HUES6 (cell line): ENCODE data around the gene HIP1R.
"Not testable (repeated sequence)": the region's sequence is repeated elsewhere in the genome, so short reads cannot be mapped to it uniquely, and the experiment has no call there.

Experiments used
- H3K27ac ChIP-seq: 2 replicates; pipeline ENCODE4 v1.7.0; 2013; ENCODE audit warnings: low read depth, mild to moderate bottlenecking, low read length, inconsistent platforms
- H3K27me3 ChIP-seq: 2 replicates; pipeline ENCODE4 v1.6.1; 2013; ENCODE audit warnings: low read length; ENCODE audit not compliant: control insufficient read depth, insufficient read depth
- H3K36me3 ChIP-seq: 2 replicates; pipeline ENCODE4 v1.6.1; 2013; ENCODE audit warnings: low read length; ENCODE audit not compliant: control insufficient read depth, insufficient read depth
- H3K4me1 ChIP-seq: 2 replicates; pipeline ENCODE4 v1.6.1; 2013; ENCODE audit warnings: low read length; ENCODE audit not compliant: control insufficient read depth, insufficient read depth
- H3K4me3 ChIP-seq: 2 replicates; pipeline ENCODE4 v1.5.1; 2013; ENCODE audit warnings: low read depth, low read length
- H3K9ac ChIP-seq: one replicate; pipeline ENCODE4 v1.6.1; 2013; ENCODE audit warnings: mild to moderate bottlenecking, low read length
- H3K9me3 ChIP-seq: 2 replicates; pipeline ENCODE4 v1.6.1; 2013; ENCODE audit warnings: low read depth, low read length; ENCODE audit not compliant: control insufficient read depth, insufficient read depth

The HIP1R gene

GRCh38 chr12:122834921-122835749, at the start of gene HIP1R:
Gene HIP1R, plus strand, starts transcription at chr12:122835457. Its CDS starts 94 bp downstream, at chr12:122835551.
- H3K4me3 ChIP-seq, result peak within 1 kb of the TSS; percentile 85
- H3K4me1 ChIP-seq, result peaks cover 8% of the 10 kb centered on the region; the same call in 1 of the 2 replicates
- no peak within 1 kb of the TSS for H3K27ac ChIP-seq
- no peaks in the 10 kb centered on the region for H3K36me3 ChIP-seq
- H3K9me3 ChIP-seq, result peaks cover 4% of the 10 kb centered on the region; the same call in 1 of the 2 replicates
- peak within 1 kb of the TSS; percentile 55 for H3K9ac ChIP-seq
- peaks cover 27% of the 10 kb centered on the region for H3K27me3 ChIP-seq

- Histone ChIP-seq H3K27ac (no peak overlapping the region), H3K36me3 (no peaks in the 10 kb centered on the region), H3K9me3 (no peaks in the 10 kb centered on the region), H3K4me1 (peaks cover 3% of the 10 kb centered on the region; the same call in 1 of the 2 replicates), H3K27me3 (no peaks in the 10 kb centered on the region), H3K9ac (no peak overlapping the region), H3K4me3 (no peak overlapping the region)
Observed at GRCh38 chr12:122785503-122785902, 49.8 kb upstream of the HIP1R start.

GRCh38 chr12:122788387-122788786, 46.9 kb upstream of the HIP1R start:
- H3K9me3 ChIP-seq, result no peaks in the 10 kb centered on the region
- H3K4me3 ChIP-seq, result no peak overlapping the region
- no peaks in the 10 kb centered on the region for H3K36me3 ChIP-seq
- peaks cover 6% of the 10 kb centered on the region; the same call in 1 of the 2 replicates for H3K4me1 ChIP-seq
- H3K27ac ChIP-seq, result no peak overlapping the region
- no peak overlapping the region for H3K9ac ChIP-seq
- H3K27me3 ChIP-seq, result no peaks in the 10 kb centered on the region

GRCh38 chr12:122789637-122790036, 45.6 kb upstream of the HIP1R start:
- no peak overlapping the region for H3K9ac ChIP-seq
- H3K36me3 ChIP-seq, result no peaks in the 10 kb centered on the region
- peaks cover 6% of the 10 kb centered on the region; the same call in 1 of the 2 replicates for H3K4me1 ChIP-seq
- no peak overlapping the region for H3K4me3 ChIP-seq
- no peaks in the 10 kb centered on the region for H3K9me3 ChIP-seq
- H3K27ac ChIP-seq, result no peak overlapping the region
- H3K27me3 ChIP-seq, result no peaks in the 10 kb centered on the region

- peak overlapping the region; percentile 9; the same call in 1 of the 2 replicates for H3K27ac ChIP-seq
- H3K4me3 ChIP-seq, result no peak overlapping the region
- no peaks in the 10 kb centered on the region for H3K27me3 ChIP-seq
- no peak overlapping the region for H3K9ac ChIP-seq
- H3K36me3 ChIP-seq, result no peaks in the 10 kb centered on the region
- peaks cover 6% of the 10 kb centered on the region; the same call in 1 of the 2 replicates for H3K4me1 ChIP-seq
- H3K9me3 ChIP-seq, result no peaks in the 10 kb centered on the region
Observed at GRCh38 chr12:122790393-122791075, 44.7 kb upstream of the HIP1R start.

- no peaks in the 10 kb centered on the region for H3K27me3 ChIP-seq
- no peak overlapping the region for H3K27ac ChIP-seq
Observed at GRCh38 chr12:122793685-122794106, 41.6 kb upstream of the HIP1R start.

GRCh38 chr12:122795807-122796206, 39.5 kb upstream of the HIP1R start:
- Histone ChIP-seq H3K4me3 (no peak overlapping the region), H3K4me1 (peaks cover under 1% of the 10 kb centered on the region; the same call in 1 of the 2 replicates), H3K27ac (no peak overlapping the region), H3K27me3 (no peaks in the 10 kb centered on the region), H3K9me3 (no peaks in the 10 kb centered on the region), H3K9ac (no peak overlapping the region), H3K36me3 (no peaks in the 10 kb centered on the region)

More at GRCh38 chr12:122793685-122794106, 41.6 kb upstream of the HIP1R start:
- H3K9ac ChIP-seq, result no peak overlapping the region
- H3K9me3 ChIP-seq, result no peaks in the 10 kb centered on the region
- no peak overlapping the region for H3K4me3 ChIP-seq
- peaks cover 6% of the 10 kb centered on the region; the same call in 1 of the 2 replicates for H3K4me1 ChIP-seq
- no peaks in the 10 kb centered on the region for H3K36me3 ChIP-seq

GRCh38 chr12:122799641-122800243, 35.5 kb upstream of the HIP1R start:
- H3K4me1 ChIP-seq, result no peaks in the 10 kb centered on the region
- H3K4me3 ChIP-seq, result no peak overlapping the region
- no peaks in the 10 kb centered on the region for H3K27me3 ChIP-seq
- no peak overlapping the region for H3K9ac ChIP-seq
- H3K9me3 ChIP-seq, result no peaks in the 10 kb centered on the region
- no peak overlapping the region for H3K27ac ChIP-seq
- H3K36me3 ChIP-seq, result no peaks in the 10 kb centered on the region

- Histone ChIP-seq H3K9ac (no peak overlapping the region), H3K27me3 (no peaks in the 10 kb centered on the region), H3K36me3 (no peaks in the 10 kb centered on the region), H3K9me3 (no peaks in the 10 kb centered on the region), H3K4me1 (no peaks in the 10 kb centered on the region), H3K4me3 (no peak overlapping the region), H3K27ac (no peak overlapping the region)
Observed at GRCh38 chr12:122803937-122804336, 31.3 kb upstream of the HIP1R start.

GRCh38 chr12:122804957-122805356, 30.3 kb upstream of the HIP1R start:
- not testable (repeated sequence) for H3K4me3 ChIP-seq, H3K27me3 ChIP-seq, H3K36me3 ChIP-seq, H3K9ac ChIP-seq, H3K9me3 ChIP-seq, H3K4me1 ChIP-seq, H3K27ac ChIP-seq

GRCh38 chr12:122807651-122808050, 27.6 kb upstream of the HIP1R start:
- H3K9me3 ChIP-seq, result no peaks in the 10 kb centered on the region
- no peaks in the 10 kb centered on the region for H3K36me3 ChIP-seq
- H3K4me3 ChIP-seq, result no peak overlapping the region
- no peak overlapping the region for H3K27ac ChIP-seq
- no peak overlapping the region for H3K9ac ChIP-seq
- no peaks in the 10 kb centered on the region for H3K4me1 ChIP-seq
- H3K27me3 ChIP-seq, result no peaks in the 10 kb centered on the region
